ENCODE results near the gene KRTAP10-12. TPM values are rescaled to one million over a fixed set of nuclear protein-coding genes. Genes with fewer than 3 reads are reported as not detected.

KRTAP10-12 gene
- polyA plus RNA-seq, 10 donors = not detected

- DNase-seq = no peak
Measured at GRCh38 chr21:44697811-44698734, 1.1 kb downstream of the KRTAP10-12 start.

- DNase-seq = no peak
Measured at GRCh38 chr21:44699502-44700001, 2.6 kb downstream of the KRTAP10-12 start.

DNA sequence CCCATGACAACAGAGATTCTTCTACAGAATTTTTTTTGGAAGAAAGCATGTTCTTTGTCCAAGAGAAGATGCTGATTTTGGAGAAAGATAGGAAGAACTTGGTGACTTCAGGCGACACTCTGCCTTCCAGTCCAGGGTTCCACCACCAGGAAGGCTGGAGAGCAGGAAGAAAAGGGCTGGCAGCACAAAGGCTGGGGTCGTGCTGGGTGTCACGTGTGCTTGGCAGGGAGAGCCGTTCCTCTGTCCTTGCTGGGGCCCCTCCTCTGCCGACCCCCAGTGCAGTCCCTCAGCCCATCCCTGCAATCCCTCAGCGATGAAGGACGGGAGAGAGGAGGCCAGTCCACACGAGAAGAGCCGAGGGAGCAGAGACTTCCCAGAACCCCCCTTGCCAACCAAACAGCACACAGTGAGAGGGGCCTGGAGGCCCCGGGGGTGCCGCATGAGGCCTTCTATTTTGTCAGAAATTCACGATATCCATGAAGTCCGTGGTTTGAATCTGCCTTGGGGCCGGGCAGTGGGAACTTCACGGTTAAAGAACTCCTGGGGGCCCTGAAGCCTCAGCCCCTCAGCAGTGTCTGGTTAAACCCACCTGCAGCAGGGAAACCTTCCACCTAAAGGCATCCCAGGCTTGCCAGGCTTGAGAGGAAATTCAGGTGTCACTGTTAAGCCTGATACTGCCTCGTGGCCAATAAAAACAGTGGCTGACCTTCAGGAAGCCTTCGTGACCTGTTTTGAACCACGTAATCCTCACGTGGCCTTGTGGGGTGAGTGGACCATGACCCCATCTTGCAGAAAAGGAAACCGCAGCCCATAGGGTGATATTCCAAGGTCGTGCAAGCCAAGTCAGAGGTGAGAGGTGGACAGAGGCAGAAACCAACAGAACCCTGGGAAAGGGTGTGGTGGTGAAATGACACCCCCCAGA, 3.4 kb downstream of the KRTAP10-12 start:
- DNase-seq = no peak

DNA sequence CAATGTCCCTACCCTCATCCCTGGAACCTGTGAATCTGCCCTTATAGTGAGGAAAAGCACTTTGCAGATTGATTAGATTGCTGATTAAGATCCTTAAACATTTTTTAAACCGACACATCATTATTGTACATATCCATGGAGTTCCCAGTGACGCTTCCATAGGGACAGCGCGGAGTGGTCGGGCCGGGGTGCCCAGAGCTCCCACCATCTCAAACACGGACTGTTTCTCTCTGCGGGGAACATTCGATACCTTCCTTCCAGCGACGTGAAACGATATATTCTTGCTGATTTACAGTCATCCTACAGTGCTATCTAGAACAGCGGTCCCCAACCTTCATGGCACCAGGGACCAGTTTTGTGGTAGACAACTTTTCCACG, 4.0 kb downstream of the KRTAP10-12 start:
- no peak for DNase-seq

DNA sequence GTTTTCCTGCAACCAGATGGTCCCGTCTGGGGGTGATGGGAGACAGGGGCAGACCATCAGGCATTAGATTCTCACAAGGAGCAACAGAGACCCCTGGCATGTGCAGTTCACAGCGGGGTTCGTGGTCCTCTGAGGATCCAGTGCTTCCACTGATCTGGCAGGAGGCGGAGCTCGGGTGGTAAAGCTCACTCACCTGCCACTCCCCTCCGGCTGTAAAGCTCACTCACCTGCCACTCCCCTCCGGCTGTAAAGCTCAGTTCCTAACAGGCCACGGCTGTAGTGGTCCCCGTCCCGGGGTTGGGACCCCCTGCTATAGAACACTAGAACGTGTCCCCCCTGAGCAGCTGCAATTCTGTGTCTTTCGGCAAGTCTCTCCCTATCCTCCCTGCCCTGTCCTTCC, 4.6 kb downstream of the KRTAP10-12 start:
- no peak for DNase-seq

DNA sequence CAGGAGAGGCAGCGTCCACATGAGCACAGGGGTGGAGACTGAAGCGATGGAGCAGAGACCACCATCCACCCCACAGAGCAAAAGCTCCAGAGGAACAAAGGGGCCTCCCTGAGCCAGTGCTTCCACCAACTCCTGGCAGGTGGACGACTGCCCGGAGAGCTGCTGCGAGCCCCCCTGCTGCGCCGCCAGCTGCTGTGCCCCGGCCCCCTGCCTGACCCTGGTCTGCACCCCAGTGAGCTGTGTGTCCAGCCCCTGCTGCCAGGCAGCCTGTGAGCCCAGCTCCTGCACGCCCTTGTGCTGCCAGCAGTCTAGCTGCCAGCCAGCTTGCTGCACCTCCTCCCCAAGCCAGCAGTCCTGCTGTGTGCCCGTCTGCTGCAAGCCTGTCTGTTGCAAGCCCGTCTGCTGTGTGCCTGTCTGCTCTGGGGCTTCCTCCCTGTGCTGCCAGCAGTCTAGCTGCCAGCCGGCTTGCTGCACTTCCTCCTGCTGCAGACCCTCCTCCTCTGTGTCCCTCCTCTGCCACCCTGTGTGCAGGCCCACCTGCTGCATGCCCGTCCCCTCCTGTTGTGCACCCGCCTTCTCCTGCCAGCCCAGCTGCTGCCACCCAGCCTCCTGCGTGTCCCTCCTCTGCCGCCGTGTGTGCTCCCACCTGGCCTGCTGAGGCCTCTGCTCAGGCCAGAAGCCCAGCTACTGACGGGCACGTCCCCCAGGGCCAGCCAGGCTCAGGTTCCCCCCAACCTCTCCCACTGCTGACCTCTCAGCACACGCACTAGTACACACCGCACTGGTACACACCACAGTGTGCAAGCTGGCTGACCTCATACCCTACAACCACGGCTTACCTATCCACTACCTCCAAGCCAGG, 5.4 kb downstream of the KRTAP10-12 start:
- DNase-seq = no peak

DNA sequence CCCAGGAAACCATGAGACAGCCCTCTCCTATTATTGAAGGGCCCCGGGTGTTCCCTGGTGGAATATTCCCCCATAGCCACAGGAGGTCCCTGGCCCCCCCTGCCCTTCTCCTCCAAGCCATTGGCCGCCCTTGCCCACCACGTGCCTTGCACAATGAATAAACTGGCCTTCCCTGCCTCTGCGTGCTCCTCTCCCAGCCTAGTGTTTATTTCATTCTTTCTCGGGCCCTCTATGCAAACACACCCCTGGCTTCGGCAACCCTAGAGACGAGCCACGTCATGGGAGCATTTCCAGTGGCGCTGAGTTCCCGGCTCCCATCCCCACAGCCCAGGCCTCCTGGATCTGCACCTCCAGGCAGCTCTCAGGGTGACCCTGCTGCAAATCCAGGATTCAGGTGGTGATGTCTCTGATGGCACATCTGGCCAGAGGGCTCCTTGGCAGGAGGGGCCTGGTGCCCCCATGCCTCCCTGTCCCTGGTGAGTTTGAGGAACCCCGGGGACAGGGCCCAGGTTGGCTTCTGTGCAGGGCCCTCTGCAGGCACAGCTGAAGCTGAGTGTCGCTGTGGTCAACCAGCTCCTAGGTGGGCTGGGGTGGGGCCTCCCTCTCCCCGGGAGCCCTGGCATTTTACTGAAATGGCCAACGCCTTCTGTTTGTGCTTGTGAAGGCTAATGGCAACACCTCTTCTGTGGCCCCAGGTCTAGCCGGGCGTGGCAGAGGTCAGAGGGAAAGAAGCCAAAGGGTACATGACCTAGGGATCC, 6.2 kb downstream of the KRTAP10-12 start:
- no peak for DNase-seq

DNA sequence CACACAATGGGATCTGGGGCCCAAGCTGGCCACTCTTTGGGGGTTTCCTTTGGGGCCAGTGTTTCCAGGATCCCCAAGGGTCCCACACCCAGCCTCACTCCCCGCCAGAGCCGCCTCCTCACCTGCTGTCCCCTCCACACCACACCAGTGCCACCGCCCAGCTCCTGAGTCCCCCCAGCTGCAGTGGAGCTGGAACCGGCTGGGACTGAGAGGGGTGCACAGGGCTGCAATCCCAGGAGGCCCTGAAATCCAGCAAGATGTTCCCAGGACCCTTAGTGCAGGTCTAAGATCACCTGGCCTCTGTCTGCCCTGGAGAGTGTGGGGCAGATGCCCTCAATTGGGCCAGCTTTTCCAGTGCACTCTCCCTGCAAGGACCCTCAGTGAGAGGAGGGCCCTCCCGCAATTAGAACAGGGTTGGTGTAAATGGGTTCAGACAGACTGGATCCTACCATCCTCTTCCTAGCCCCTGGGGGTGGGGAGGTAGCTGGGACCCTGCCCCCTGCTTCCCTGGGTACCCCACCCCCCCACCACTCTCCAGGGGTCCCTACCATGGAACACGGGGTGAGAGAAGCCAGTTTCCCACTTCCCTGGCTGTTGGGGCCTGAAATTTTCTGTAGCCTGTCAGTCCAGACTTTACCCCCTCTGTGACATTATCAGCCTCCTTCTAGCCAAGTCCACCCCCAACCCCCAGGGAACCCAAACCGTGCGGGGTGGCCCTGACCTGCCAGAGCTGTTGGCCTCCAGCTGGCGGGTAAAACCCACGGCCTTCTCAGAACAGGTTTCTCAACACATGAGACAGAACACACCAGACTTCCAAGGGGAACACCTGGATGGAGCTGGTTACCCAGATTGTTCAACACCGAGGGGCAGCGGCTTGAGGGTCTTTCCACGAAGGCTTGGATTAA, 7.0 kb downstream of the KRTAP10-12 start:
- DNase-seq = no peak

DNA sequence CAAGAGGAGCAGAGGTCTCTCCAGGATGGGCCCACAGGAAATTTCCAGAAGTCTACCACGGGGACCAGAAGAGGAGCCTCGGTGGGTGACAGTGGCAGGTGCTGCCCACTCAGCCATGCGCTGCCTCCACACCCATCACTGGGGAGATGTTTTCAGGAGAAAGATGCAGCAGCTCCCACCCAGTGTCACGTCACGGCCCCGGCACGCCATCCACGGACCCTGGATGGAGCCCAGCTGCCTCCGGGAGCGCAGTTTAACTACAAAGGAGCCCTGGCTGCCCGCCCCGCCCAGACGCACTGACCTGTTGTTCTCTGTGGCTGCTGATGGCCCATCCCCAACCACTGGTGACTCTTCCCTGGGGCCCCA, 7.6 kb downstream of the KRTAP10-12 start:
- DNase-seq = no peak

DNA sequence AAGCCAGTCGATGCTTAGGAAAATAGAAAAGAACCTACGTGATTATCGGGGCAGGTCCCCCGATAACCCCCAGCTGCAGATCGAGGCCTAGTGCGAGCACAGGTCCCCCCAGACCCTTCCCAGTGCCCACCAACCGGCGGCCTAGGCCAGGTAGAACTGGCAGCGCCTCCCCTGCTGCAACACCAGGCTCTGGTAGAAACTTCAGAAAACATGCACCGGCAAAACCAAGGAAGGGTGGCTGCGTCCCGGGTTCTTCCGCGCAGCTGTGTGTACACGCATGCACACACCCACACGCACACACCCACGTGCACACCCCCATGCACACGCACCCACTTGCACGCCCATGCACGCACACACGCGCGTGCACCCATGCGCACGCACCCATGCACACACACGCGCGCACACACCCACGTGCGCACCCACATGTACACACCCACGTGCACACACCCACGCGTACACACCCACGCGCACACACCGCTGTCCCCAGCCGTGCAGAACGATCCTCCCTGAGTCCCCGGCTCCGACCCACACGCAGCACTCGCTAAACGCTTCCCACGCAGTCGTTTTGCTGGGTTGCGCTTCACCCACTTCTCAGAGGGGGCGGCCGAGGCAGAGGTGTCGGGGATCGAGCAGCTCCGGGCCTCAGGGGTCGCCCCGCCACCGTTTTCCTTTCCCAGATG, 9.2 kb downstream of the KRTAP10-12 start:
- no peak for DNase-seq

DNA sequence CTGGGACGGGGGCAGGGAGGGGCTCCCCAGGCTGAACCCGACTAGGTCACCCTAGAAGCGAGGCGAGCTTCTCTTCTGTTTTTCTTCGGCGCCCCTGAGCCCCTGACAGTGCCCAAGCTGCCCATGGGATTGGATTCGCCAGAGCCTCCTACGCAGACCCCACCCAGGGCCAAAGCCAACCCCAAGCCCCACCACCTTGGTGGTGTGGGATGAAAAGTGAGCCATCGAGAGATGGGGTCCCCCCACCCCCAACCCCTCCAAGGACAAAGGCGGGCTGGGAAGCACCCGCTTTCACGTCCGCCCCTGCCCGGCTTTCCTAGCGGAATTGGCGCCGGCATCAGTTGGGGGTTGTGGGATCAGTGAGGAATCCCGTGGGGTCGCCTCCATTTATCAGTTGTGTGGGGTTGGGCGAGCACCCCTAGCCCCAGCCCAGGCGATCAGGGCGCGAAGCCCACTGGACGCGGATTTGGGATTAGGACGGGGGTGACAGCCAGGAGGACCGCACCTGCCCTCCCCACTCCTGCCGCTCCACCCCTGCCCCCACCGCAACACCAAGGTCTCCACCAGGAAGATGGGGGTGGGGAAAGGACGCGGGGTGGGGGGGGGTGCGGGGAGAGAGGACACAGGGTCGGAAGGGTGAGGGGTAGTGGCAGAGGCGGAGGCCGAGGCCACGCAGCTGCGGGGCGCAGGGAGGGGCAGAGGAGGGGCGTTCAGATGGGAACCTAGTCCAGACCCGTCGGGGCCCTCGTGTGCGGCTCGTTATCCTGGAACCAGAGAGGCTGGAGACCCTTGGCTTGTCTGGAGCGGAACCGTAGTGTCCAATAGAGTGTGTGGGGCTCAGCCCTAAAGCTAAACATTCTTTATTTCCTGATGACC, 10.0 kb downstream of the KRTAP10-12 start:
- no peak for DNase-seq

DNA sequence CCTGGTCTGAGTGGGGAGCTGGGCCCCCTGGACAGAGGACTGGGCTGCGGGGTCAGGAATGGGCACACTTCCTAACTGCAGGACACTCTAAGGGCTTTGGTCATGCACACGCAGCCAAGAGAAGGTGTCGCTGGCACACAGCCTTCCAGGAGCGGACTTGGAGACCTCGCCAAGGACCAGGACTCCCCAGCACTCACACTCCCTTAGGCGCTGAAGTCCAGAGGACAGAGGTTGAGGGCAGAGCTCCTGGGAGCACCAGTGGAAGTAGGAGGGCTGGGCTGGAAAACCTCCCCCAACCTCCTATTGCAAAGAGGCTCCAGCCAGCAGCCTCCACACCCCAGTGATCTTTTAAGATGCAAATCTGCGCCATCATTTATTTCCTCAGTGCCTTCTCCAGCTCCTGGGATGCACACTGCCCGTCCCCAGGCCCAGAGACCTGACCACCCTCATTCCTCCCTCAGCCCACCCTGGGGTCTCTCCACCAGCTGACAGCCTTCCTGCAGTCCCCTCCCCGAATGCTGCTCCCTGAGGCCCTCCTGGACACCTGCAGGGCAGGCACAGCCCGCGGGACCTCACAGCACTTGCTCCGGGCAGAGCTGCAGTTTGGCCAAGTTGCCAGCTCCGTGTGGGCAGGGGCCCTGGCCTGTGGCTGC, 11.4 kb downstream of the KRTAP10-12 start:
- no peak for DNase-seq

- DNase-seq = no peak
Measured at GRCh38 chr21:44708866-44709425, 12.0 kb downstream of the KRTAP10-12 start.

- DNase-seq = peak in 1 of 3 donors; percentile 34
Measured at GRCh38 chr21:44709426-44710293, 12.7 kb downstream of the KRTAP10-12 start.

DNA sequence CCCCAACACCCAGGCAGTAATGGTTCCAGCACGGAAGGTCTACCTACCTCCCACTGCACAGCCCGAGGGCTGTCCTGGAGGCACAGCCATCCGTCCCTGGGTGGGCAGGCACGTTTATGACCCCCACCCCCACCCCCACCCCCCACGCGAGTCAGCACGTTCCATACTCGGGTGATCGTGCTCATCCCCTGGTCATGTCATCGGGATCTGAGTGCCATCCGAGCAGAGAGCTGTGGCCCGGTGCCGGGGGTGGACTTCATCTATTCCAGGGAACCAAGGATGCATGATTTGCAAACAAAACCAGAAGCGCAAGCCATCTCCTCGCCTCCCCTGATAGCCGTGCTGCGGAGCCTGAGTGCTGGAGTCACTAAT, 13.3 kb downstream of the KRTAP10-12 start:
- DNase-seq = no peak

DNA sequence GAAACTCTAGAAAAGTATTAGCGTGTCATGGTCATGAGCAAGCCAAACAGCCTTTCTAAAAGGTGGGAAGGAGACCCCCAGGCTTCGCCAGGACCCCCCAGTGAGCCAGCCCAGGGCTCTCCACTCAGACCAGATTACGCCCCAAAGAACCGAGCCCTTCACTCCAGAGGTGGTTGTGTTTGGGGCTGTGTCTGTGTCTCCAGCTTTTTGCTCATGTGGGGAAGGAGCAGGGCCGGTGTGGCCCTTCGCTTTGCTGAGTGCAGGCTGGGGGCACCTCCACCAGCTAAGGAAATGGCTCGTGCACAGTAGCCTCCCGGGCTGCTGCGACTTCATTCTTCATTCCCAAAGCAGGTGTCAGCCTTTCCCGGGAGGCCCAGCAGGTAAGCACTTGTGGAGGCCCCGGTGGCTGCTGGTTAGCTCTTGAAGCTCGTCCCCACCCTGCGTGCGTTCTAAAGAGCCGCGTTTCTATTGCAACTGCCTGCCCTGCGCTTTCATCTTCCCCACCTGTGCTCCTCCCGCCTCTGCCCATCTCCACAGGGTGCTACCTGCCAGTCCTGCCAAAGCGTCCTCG, 13.9 kb downstream of the KRTAP10-12 start:
- no peak for DNase-seq
